RPMI7951 (cell line): ENCODE results near the gene NCKIPSD. TPM values are rescaled to one million over a fixed set of nuclear protein-coding genes. Genes with fewer than 3 reads are reported as not detected.

ENCODE experiments used
- total RNA-seq: library from RNA; depleted of rRNA; stranded (reverse); fragments of >200 nt; shearing (Covaris generic); gene quantifications from 2 replicates; pipeline ENCODE4 v1.2.3, GENCODE V29; 2014; rRNA removed

The NCKIPSD gene
- total RNA-seq, 1 experiment from 2014 or later, result 29.6 TPM

Other genes with a start within 250 kb of the NCKIPSD start
- gene CCDC51, start 245.8 kb downstream of the NCKIPSD start, total RNA-seq, result 18.1 and 21.6 TPM in 2 replicates
- gene TMA7, start 245.7 kb downstream of the NCKIPSD start, total RNA-seq, result 726 and 838 TPM in 2 replicates
- gene ATRIP, start 239.2 kb downstream of the NCKIPSD start, total RNA-seq, result 10.7 and 14.3 TPM in 2 replicates
- gene SHISA5, start 181.7 kb downstream of the NCKIPSD start, total RNA-seq, result 206 and 217 TPM in 2 replicates
- 41.2 and 56.9 TPM in 2 replicates for gene PFKFB4, start 129.1 kb downstream of the NCKIPSD start, total RNA-seq
- gene UCN2, start 122.1 kb downstream of the NCKIPSD start, total RNA-seq, result 4.3 and 7.2 TPM in 2 replicates
- 110 and 141 TPM in 2 replicates for gene COL7A1, start 90.6 kb downstream of the NCKIPSD start, total RNA-seq
- gene UQCRC1, start 76.3 kb downstream of the NCKIPSD start, total RNA-seq, result 393 and 540 TPM in 2 replicates
- not detected in 2 replicates for gene TMEM89, start 64.1 kb downstream of the NCKIPSD start, total RNA-seq
- gene SLC26A6, start 50.5 kb downstream of the NCKIPSD start, total RNA-seq, result 32.3 and 35.1 TPM in 2 replicates
- gene CELSR3, start 23.0 kb downstream of the NCKIPSD start, total RNA-seq, result 0.98 and 1.1 TPM in 2 replicates
- gene IP6K2, start 31.3 kb upstream of the NCKIPSD start, total RNA-seq, result 66.2 and 72.0 TPM in 2 replicates
- gene PRKAR2A, start 162.0 kb upstream of the NCKIPSD start, total RNA-seq, result 35.8 and 38.7 TPM in 2 replicates
- gene SLC25A20, start 213.0 kb upstream of the NCKIPSD start, total RNA-seq, result 19.4 and 25.6 TPM in 2 replicates
- 74.0 and 81.8 TPM in 2 replicates for gene ARIH2, start 232.9 kb upstream of the NCKIPSD start, total RNA-seq